ENCODE measurements around the gene SLC24A4.

DNA sequence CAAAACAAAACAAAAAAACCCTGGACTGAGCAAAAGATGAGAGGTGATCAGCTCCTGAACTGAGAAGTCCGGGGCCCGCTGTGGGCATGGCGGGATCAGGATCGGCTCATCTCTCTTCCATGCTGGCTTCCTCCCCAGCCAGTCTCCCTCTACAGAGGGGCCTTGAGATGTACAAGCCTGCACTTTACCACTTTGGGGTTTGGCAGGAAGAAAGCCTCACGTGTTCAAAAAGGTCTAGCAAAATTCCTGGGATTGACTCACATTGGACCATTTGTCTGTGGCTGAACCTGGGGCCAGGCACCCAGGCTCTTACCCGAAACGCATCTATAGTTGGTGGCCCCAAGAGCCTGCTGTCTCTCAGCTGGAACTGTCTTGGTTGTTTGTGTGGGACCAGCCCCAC is 89.0 kb downstream of the SLC24A4 start:
- TF ChIP-seq POLR2A (IDR thresholded peaks at IDR 0.05; ENCODE audit: low read length): no peak
- no peak for TF ChIP-seq GATA1 (IDR thresholded peaks at IDR 0.05; ENCODE audit: low read depth, low read length)
